IMR-90 (cell line): ENCODE measurements around the gene CA9.

Source experiments
- MAZ ChIP-seq: IDR thresholded peaks from 2 replicates; pipeline ENCODE4 v1.6.1; 2012; ENCODE audit warnings: low read depth, mild to moderate bottlenecking, low read length, improper control_type of control experiment, moderate library complexity, borderline replicate concordance
- POLR2A ChIP-seq: IDR thresholded peaks from 2 replicates; pipeline ENCODE4 v1.6.1; 2012; ENCODE audit warnings: mild to moderate bottlenecking, low read depth, low read length
- RAD21 ChIP-seq: IDR thresholded peaks from 2 replicates; pipeline ENCODE4 v1.6.1; 2012; ENCODE audit warnings: low read length, improper control_type of control experiment
- SMC3 ChIP-seq: fragments of 150-350 bp; IDR thresholded peaks from 2 replicates; pipeline ENCODE4 v1.6.1; 2016; ENCODE audit warnings: low read depth, mild to moderate bottlenecking, antibody characterized with exemption, low read length, moderate library complexity
- TF ChIP-seq, protein P1 (sequence below): conservative IDR thresholded peaks from 2 replicates; pipeline ENCODE4 v1.5.1; 2012; ENCODE audit warnings: mild to moderate bottlenecking, low read depth, low read length, improper control_type of control experiment

DNA sequence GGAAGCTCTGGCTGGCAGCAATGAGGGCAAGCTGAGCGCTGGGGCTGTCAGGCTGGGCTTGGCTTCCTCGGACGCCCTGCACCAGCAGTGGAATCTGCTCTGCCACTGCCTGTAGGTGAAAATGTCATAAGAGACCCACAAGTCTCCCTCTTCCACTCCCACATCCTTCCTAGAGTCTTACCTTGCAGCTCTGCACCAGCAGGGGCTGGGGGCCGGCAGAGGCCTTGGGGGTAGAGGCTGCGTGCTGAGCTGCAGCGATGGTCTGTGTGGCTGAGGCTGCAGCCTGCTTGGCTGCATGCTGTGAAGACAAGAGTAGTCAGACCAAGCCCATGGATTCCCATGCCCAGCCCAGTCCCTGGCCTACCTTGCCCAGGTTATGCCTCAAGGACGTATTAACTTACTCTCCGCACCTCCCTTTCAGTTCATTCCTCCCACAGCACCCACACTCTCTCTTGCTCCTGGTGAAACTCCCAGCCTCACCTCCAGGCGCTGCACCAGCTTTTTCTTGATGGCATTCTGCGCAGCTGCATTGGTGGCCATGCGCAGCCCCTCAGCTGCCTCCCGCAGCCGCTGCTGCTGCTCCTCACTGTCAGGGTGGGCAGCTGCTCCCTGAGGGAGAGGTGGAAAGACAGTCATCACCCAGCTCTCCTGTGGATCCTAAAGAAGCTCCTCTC lies 41.0 kb downstream of the CA9 start:
- TF ChIP-seq, protein P1, sequence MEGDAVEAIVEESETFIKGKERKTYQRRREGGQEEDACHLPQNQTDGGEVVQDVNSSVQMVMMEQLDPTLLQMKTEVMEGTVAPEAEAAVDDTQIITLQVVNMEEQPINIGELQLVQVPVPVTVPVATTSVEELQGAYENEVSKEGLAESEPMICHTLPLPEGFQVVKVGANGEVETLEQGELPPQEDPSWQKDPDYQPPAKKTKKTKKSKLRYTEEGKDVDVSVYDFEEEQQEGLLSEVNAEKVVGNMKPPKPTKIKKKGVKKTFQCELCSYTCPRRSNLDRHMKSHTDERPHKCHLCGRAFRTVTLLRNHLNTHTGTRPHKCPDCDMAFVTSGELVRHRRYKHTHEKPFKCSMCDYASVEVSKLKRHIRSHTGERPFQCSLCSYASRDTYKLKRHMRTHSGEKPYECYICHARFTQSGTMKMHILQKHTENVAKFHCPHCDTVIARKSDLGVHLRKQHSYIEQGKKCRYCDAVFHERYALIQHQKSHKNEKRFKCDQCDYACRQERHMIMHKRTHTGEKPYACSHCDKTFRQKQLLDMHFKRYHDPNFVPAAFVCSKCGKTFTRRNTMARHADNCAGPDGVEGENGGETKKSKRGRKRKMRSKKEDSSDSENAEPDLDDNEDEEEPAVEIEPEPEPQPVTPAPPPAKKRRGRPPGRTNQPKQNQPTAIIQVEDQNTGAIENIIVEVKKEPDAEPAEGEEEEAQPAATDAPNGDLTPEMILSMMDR: no peak
- TF ChIP-seq POLR2A (no peak), MAZ (no peak), SMC3 (no peak), RAD21 (no peak)
